Adipocyte (in vitro differentiated cells): Measurements from ENCODE around the gene ARFIP1.

Experiments used
- DNase-seq: peaks from one replicate; pipeline ENCODE4 v3.0.0-alpha.2; 2015; ENCODE audit warnings: low read depth
- H3K27me3 ChIP-seq: replicated peaks from 2 replicates; pipeline ENCODE4 v1.7.0; 2013; ENCODE audit warnings: mild to moderate bottlenecking, low read length, moderate library complexity; ENCODE audit not compliant: control insufficient read depth, insufficient read depth
- H3K36me3 ChIP-seq: 2 replicates; pipeline ENCODE4 v1.7.0; 2013; ENCODE audit warnings: low read length, mild to moderate bottlenecking, moderate library complexity; ENCODE audit not compliant: control insufficient read depth, insufficient read depth, severe bottlenecking
- H3K4me1 ChIP-seq: 2 replicates; pipeline ENCODE4 v1.7.0; 2013; ENCODE audit warnings: mild to moderate bottlenecking, low read length, moderate library complexity; ENCODE audit not compliant: control insufficient read depth, insufficient read depth
- H3K4me3 ChIP-seq: 2 replicates; pipeline ENCODE4 v1.7.0; 2013; ENCODE audit warnings: mild to moderate bottlenecking, low read length, moderate library complexity
- H3K9ac ChIP-seq: 2 replicates; pipeline ENCODE4 v1.7.0; 2013; ENCODE audit warnings: mild to moderate bottlenecking, low read length, moderate library complexity
- H3K9me3 ChIP-seq: 2 replicates; pipeline ENCODE4 v1.7.0; 2013; ENCODE audit warnings: mild to moderate bottlenecking, low read length, moderate library complexity; ENCODE audit not compliant: control insufficient read depth

ARFIP1 gene

DNA sequence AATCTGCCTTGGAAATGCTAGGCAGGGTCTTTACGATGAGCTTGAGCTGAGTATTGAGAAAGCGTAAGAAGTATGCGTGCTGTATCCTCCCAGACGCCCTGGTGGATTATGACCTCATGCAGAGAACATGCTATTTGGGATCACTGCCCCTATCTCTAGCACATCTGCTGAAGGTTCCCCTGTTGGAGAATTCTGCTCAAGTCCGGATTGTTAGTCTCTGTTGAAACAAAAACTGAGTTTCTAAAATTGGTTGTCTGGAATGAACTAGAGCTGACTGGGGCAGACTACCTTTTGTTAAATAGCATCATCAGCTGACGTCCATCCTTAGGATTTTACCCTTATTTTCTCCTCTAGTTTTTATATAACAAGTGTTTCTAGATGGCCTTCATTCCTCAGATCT is 163.9 kb downstream of the ARFIP1 start:
- H3K36me3 ChIP-seq = no peaks in the 10 kb centered on the region
- peaks cover 18% of the 10 kb centered on the region for H3K27me3 ChIP-seq
- no peaks in the 10 kb centered on the region for H3K9me3 ChIP-seq
- peak overlapping the region; percentile 11 for H3K4me3 ChIP-seq
- peak; percentile 85 for DNase-seq
- peaks cover 18% of the 10 kb centered on the region for H3K4me1 ChIP-seq
- no peak overlapping the region for H3K9ac ChIP-seq

DNA sequence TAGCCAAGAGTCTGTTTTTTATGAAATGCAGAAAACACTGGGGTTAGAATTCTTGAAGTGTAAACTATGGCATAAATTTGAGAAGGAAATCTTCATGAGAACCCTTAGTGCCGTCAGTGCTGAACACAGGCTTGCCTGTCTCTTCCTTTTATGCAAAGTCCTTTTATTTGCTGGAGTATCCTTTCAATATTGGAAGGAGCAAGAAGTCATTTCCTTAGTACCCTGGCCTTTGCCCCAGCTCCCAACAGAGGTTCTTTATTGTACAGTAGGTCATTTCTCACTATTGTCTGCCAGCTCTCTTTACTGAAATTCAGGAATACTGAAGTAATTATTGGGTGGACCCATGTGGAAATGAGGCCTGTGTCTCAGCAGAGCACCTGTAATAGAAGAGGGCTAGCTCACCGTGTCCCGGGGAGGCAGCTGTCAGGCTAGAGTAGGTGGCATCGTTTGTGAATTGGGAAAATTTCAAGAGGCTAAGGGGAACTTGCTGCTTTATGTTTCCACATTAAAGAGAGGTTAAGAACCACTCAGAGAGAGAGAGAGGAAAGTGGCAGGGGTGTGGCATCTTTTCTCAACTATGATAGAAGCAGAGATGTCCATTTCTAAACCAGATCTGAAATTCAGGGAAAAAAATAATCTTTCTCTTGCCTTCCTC is 165.0 kb downstream of the ARFIP1 start:
- no peaks in the 10 kb centered on the region for H3K36me3 ChIP-seq
- DNase-seq = no peak

GRCh38 chr4:152945639-152946038 is 165.9 kb downstream of the ARFIP1 start:
- no peak for DNase-seq
- peaks cover 18% of the 10 kb centered on the region for H3K4me1 ChIP-seq
- H3K36me3 ChIP-seq = no peaks in the 10 kb centered on the region
- H3K9ac ChIP-seq = no peak overlapping the region
- H3K4me3 ChIP-seq = no peak overlapping the region
- no peaks in the 10 kb centered on the region for H3K9me3 ChIP-seq
- peaks cover under 1% of the 10 kb centered on the region for H3K27me3 ChIP-seq

More for the DNA sequence above, 165.0 kb downstream of the ARFIP1 start:
- peaks cover 7% of the 10 kb centered on the region for H3K27me3 ChIP-seq
- peaks cover 18% of the 10 kb centered on the region for H3K4me1 ChIP-seq
- no peak overlapping the region for H3K9ac ChIP-seq
- no peaks in the 10 kb centered on the region for H3K9me3 ChIP-seq
- no peak overlapping the region for H3K4me3 ChIP-seq

- no peaks in the 10 kb centered on the region for H3K9me3 ChIP-seq
- no peaks in the 10 kb centered on the region for H3K36me3 ChIP-seq
- H3K4me3 ChIP-seq = no peak overlapping the region
- peaks cover 18% of the 10 kb centered on the region for H3K4me1 ChIP-seq
- no peak for DNase-seq
- H3K9ac ChIP-seq = no peak overlapping the region
- H3K27me3 ChIP-seq = peaks cover 4% of the 10 kb centered on the region
Measured at GRCh38 chr4:152946446-152946845, 166.7 kb downstream of the ARFIP1 start.

- no peak overlapping the region for H3K9ac ChIP-seq
- peaks cover 4% of the 10 kb centered on the region for H3K27me3 ChIP-seq
- no peak for DNase-seq
- H3K9me3 ChIP-seq = no peaks in the 10 kb centered on the region
- H3K36me3 ChIP-seq = no peaks in the 10 kb centered on the region
- H3K4me3 ChIP-seq = no peak overlapping the region
- peaks cover 18% of the 10 kb centered on the region for H3K4me1 ChIP-seq
Measured at GRCh38 chr4:152947311-152947710, 167.6 kb downstream of the ARFIP1 start.

DNA sequence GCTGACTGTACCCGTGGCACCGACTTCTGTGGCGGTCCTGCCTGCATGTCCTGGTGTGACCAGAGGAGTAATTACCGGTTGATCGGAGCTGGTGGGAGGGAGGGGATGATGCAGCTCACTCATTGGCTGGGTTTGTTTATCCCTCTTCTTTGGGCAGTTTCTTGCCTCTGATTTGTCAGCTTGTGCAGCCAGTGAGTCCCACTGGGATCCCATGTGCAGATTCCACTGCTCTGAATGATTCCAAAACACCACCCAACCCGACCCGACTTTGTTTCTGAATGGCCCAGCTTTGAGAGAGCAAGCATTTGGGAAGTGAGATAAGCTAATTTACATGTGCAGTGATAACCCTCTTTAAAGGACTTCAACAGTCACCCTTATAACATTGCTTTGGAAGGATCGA is 170.2 kb downstream of the ARFIP1 start:
- H3K36me3 ChIP-seq = no peaks in the 10 kb centered on the region
- no peak overlapping the region for H3K4me3 ChIP-seq
- no peak overlapping the region for H3K9ac ChIP-seq
- peaks cover under 1% of the 10 kb centered on the region for H3K4me1 ChIP-seq
- H3K9me3 ChIP-seq = no peaks in the 10 kb centered on the region
- no peak for DNase-seq
- peaks cover 4% of the 10 kb centered on the region for H3K27me3 ChIP-seq

- Histone ChIP-seq H3K27me3 (peaks cover 4% of the 10 kb centered on the region), H3K36me3 (no peaks in the 10 kb centered on the region), H3K4me3 (no peak overlapping the region), H3K9ac (no peak overlapping the region), H3K4me1 (no peaks in the 10 kb centered on the region), H3K9me3 (no peaks in the 10 kb centered on the region)
- DNase-seq = no peak
Measured at GRCh38 chr4:152950402-152951274, 170.9 kb downstream of the ARFIP1 start.

- Histone ChIP-seq H3K4me3 (no peak overlapping the region), H3K4me1 (no peaks in the 10 kb centered on the region), H3K27me3 (peaks cover 4% of the 10 kb centered on the region), H3K9ac (no peak overlapping the region), H3K9me3 (no peaks in the 10 kb centered on the region), H3K36me3 (no peaks in the 10 kb centered on the region)
- peak; percentile 51 for DNase-seq
Measured at GRCh38 chr4:152951348-152951747, 171.6 kb downstream of the ARFIP1 start.

GRCh38 chr4:152953514-152953913 is 173.8 kb downstream of the ARFIP1 start:
- H3K36me3 ChIP-seq = no peaks in the 10 kb centered on the region
- no peak overlapping the region for H3K9ac ChIP-seq
- H3K4me3 ChIP-seq = no peak overlapping the region
- H3K4me1 ChIP-seq = peaks cover 12% of the 10 kb centered on the region
- no peak for DNase-seq
- H3K27me3 ChIP-seq = peaks cover 4% of the 10 kb centered on the region
- no peaks in the 10 kb centered on the region for H3K9me3 ChIP-seq

DNA sequence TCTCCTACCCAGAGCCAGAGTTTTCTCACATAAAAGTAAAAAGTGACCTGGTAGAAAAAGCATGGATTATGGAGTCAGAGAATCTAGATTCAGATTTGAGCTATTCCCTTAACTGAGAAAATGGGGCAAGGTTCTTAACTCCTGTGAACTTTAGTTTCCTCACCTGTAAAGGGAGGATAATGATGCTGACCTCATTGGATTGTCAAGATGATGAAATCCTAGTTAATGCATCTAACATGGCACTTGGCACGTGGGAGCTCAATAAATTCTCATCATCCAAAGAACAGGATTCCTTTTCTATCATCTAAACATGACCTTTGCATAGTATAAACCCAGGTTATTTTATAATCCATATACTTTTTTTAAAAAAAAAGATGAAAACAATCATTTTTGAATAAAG is 175.0 kb downstream of the ARFIP1 start:
- Histone ChIP-seq H3K9me3 (no peaks in the 10 kb centered on the region), H3K36me3 (no peaks in the 10 kb centered on the region), H3K4me3 (no peak overlapping the region), H3K9ac (no peak overlapping the region), H3K4me1 (peaks cover 12% of the 10 kb centered on the region), H3K27me3 (peaks cover 4% of the 10 kb centered on the region)
- no peak for DNase-seq

- Histone ChIP-seq H3K4me1 (peaks cover 15% of the 10 kb centered on the region), H3K9ac (no peak overlapping the region), H3K27me3 (no peaks in the 10 kb centered on the region), H3K36me3 (no peaks in the 10 kb centered on the region), H3K4me3 (no peak overlapping the region), H3K9me3 (no peaks in the 10 kb centered on the region)
- no peak for DNase-seq
Measured at GRCh38 chr4:152956147-152956546, 176.4 kb downstream of the ARFIP1 start.
